IPS-20b (cell line): ENCODE results near the gene PHACTR3.

Experiments
- H3K27ac ChIP-seq: one replicate; pipeline ENCODE4 v1.5.1; 2013; ENCODE audit warnings: low read length
- H3K27me3 ChIP-seq: 2 replicates; pipeline ENCODE4 v1.6.1; 2013; ENCODE audit warnings: mild to moderate bottlenecking, low read length, inconsistent platforms; ENCODE audit not compliant: insufficient read depth
- H3K36me3 ChIP-seq: 2 replicates; pipeline ENCODE4 v1.6.1; 2013; ENCODE audit warnings: low read depth, mild to moderate bottlenecking, inconsistent platforms, low read length, moderate library complexity; ENCODE audit not compliant: insufficient read depth
- H3K4me1 ChIP-seq: 2 replicates; pipeline ENCODE4 v1.6.1; 2013; ENCODE audit warnings: mild to moderate bottlenecking, control low read depth, inconsistent platforms, low read length, moderate library complexity; ENCODE audit not compliant: insufficient read depth
- H3K4me3 ChIP-seq: 2 replicates; pipeline ENCODE4 v1.5.1; 2013; ENCODE audit warnings: mild to moderate bottlenecking, low read length, inconsistent platforms
- H3K9ac ChIP-seq: 2 replicates; pipeline ENCODE4 v1.6.1; 2013; ENCODE audit warnings: low read depth, mild to moderate bottlenecking, inconsistent platforms, low read length, moderate library complexity
- H3K9me3 ChIP-seq: 2 replicates; pipeline ENCODE4 v1.6.1; 2013; ENCODE audit warnings: mild to moderate bottlenecking, low read depth, low read length, inconsistent platforms; ENCODE audit not compliant: insufficient read depth

PHACTR3 gene

DNA sequence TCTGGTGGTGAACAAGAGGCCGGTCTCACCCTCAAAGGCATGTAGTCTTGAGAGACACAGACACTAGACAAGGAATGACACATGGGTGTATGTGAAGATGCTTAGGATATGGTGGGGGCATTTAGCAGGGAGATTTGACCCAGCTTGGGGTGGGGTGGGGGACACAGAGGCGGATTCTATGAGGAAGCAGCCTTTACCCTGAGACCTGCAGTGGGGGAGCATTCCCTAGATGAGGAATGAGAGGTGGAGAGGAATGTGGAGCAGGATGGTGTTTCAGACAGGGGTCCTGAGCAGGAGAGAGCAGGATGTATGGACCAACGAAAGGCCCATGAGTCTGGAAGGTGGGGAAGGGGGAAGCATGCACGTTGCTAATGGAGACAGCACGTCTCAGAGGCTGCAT is 57.8 kb downstream of the PHACTR3 start:
- Histone ChIP-seq H3K27ac (no peak overlapping the region), H3K9ac (no peak overlapping the region), H3K4me3 (no peak overlapping the region), H3K27me3 (peaks cover 18% of the 10 kb centered on the region), H3K36me3 (no peaks in the 10 kb centered on the region), H3K4me1 (no peaks in the 10 kb centered on the region), H3K9me3 (peaks cover 18% of the 10 kb centered on the region)

DNA sequence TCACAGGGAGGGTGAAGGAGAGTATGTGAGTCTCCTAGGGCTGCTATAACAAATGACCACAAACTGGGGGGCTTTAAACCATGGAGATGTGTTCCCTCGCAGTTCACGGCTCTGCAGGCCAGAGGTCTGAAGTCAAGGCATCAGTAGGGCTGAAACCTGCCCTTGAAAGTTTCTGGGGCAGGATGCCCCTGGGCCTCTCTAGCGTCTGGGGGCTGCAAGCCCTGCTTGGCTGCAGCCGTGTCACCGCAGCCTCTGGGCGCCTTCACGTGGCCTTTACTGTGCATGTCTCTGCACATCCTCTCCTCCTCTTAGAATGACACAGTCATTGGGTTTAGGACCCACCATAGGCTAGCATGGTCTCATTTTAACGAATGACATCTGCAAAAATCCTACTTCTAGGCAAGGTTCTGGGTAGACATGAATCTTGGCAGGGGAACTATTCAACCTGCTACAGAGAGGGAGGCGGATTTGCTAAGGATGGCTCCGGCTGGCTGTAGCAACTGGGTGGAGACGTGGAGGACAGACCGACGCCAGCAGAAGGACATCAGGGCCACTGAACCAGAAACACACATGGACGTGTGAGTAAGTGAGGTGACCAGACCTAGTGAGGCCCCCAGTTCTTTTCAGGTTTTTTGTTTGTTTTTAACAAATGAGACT is 58.6 kb downstream of the PHACTR3 start:
- Histone ChIP-seq H3K9me3 (peaks cover 10% of the 10 kb centered on the region), H3K27me3 (peaks cover 20% of the 10 kb centered on the region)

GRCh38 chr20:59663513-59664060 is 59.2 kb downstream of the PHACTR3 start:
- Histone ChIP-seq H3K4me3 (no peak overlapping the region), H3K36me3 (no peaks in the 10 kb centered on the region), H3K4me1 (no peaks in the 10 kb centered on the region), H3K9ac (no peak overlapping the region), H3K9me3 (peaks cover 4% of the 10 kb centered on the region), H3K27me3 (peaks cover 25% of the 10 kb centered on the region), H3K27ac (no peak overlapping the region)

More for the DNA sequence above, 58.6 kb downstream of the PHACTR3 start:
- no peak overlapping the region for H3K9ac ChIP-seq
- no peaks in the 10 kb centered on the region for H3K36me3 ChIP-seq
- no peak overlapping the region for H3K27ac ChIP-seq
- H3K4me3 ChIP-seq: no peak overlapping the region
- no peaks in the 10 kb centered on the region for H3K4me1 ChIP-seq

- Histone ChIP-seq H3K9me3 (no peaks in the 10 kb centered on the region), H3K27me3 (peaks cover 29% of the 10 kb centered on the region), H3K4me3 (no peak overlapping the region), H3K9ac (no peak overlapping the region), H3K27ac (no peak overlapping the region), H3K4me1 (no peaks in the 10 kb centered on the region), H3K36me3 (no peaks in the 10 kb centered on the region)
These were observed 60.1 kb downstream of the PHACTR3 start for GRCh38 chr20:59664421-59664941.

GRCh38 chr20:59665656-59666555 is 61.6 kb downstream of the PHACTR3 start:
- Histone ChIP-seq H3K4me1 (no peaks in the 10 kb centered on the region), H3K27ac (no peak overlapping the region), H3K4me3 (no peak overlapping the region), H3K9me3 (no peaks in the 10 kb centered on the region), H3K9ac (no peak overlapping the region), H3K27me3 (peaks cover 37% of the 10 kb centered on the region), H3K36me3 (no peaks in the 10 kb centered on the region)

- Histone ChIP-seq H3K9ac (no peak overlapping the region), H3K4me1 (no peaks in the 10 kb centered on the region), H3K27ac (no peak overlapping the region), H3K4me3 (no peak overlapping the region), H3K36me3 (no peaks in the 10 kb centered on the region), H3K27me3 (peaks cover 37% of the 10 kb centered on the region), H3K9me3 (no peaks in the 10 kb centered on the region)
These were observed 62.2 kb downstream of the PHACTR3 start for GRCh38 chr20:59666586-59666985.

DNA sequence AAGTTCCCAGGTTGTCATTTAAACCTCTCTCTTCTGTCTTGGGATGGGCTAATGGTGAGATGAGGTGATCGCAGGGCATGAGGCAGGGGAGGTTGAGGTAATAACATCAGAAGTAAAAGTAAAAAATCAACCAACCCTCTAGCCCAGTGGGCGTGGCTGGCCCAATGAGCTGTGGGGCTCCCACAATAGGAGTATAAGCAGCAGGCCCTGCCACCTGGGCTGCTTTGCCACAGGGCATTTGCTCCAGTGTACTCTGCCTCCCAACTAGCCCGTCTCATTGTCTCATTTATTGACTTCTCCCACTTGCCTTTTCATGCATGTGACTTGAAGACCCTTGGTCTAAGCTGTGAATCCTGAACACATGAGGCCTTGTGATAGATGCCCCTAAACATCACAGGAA is 62.8 kb downstream of the PHACTR3 start:
- H3K9ac ChIP-seq: no peak overlapping the region
- H3K36me3 ChIP-seq: no peaks in the 10 kb centered on the region
- no peaks in the 10 kb centered on the region for H3K9me3 ChIP-seq
- no peaks in the 10 kb centered on the region for H3K4me1 ChIP-seq
- H3K27ac ChIP-seq: no peak overlapping the region
- H3K27me3 ChIP-seq: peaks cover 37% of the 10 kb centered on the region
- H3K4me3 ChIP-seq: no peak overlapping the region

DNA sequence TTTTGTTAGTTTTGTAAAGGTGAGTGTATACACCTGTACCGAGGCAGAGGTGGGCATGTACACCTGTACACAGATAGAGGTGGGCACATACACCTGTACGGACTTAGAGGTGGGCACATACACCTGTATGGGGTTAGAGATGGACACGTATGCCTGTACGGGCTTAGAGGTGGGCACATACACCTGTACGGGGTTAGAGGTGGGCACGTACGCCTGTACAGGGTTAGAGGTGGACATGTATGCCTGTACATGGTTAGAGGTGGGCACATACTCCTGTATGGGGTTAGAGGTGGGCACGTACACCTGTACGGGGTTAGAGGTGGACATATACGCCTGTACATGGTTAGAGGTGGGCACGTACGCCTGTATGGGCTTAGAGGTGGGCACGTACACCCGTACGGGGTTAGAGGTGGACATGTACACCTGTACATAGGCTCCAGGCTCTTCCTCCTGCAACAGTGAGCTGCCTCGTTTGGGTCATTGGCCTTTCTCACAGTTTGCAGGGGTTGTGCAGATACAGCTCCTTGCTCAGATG is 63.7 kb downstream of the PHACTR3 start:
- Histone ChIP-seq H3K4me1 (no peaks in the 10 kb centered on the region), H3K27me3 (peaks cover 37% of the 10 kb centered on the region), H3K9ac (no peak overlapping the region), H3K27ac (no peak overlapping the region), H3K9me3 (no peaks in the 10 kb centered on the region), H3K36me3 (no peaks in the 10 kb centered on the region), H3K4me3 (no peak overlapping the region)

DNA sequence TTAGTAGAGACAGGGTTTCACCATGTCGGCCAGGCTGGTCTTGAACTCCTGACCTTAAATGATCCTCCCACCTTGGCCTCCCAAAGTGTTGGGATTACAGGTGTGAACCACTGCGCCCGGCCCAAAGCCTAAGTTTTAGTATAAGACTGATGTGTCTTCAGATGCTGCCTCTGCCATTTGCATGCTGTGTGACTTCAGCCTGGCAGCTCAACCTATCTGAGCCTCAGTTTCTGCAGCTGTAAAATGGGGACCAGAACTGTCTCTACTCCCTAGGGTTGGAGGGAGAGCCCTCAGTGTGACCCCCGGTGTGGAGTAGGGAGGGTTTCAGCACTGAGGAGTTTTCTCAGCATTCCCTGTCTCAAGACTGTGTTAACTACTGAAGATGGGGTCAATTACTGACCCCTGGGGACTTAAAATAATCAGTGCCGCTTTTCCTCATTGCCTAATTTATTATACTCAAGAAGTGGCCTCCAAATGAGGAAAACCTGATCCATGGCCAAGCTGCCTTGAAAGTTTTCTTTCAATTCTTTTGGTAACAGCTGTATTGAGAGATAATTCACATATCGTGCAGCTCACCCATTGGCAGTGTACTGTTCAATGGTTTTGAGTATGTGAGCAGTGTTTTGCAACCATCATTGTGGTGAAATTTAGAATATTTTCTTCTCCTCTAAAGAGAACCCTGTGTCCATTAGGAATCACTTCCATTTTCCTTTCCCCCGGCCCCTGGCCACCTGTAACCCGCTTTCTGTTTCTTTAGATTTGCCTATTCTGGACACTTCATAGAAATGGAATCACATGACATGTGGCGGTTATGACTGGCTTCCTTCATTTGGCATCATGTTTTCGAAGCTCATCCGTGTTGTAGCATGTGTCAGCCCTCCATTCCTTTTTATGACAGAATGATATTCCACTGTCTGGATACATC is 64.8 kb downstream of the PHACTR3 start:
- Histone ChIP-seq H3K9me3 (no peaks in the 10 kb centered on the region), H3K9ac (no peak overlapping the region), H3K4me1 (no peaks in the 10 kb centered on the region), H3K27ac (no peak overlapping the region), H3K4me3 (no peak overlapping the region), H3K27me3 (peaks cover 36% of the 10 kb centered on the region), H3K36me3 (no peaks in the 10 kb centered on the region)

DNA sequence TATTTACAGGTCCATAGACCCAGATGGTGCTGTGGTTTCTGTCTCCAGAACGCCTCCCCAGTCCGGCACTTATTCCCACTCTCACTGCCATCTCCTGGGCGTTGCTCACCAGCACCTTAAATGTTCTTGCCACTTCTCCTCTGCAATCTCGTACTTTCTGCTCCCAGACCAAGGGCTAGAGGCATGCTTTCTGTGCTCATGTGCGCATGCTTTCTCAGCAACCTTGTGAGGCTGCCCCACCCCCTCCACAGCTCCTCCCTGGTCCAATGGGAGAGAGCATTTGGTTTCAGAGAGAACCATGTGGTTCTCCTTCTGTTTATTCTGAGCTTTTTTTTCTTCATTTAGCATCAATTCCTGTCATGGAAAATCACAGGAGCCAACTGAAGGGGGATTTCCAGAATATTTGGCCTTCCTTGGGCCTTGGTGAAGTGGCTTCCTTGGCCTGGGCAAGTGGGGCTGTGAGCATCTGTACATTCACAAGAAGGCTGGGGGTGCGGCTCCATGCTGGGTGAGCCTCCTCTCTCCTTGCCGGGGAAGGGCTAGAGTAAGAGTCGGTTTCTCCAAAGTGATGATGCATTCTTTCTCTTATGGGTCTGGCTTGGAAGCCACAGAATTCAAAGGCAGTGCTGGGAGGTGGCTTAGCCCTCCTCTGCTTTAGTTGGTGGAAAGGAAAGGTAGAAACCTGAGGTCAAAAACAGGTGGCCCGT is 66.6 kb downstream of the PHACTR3 start:
- H3K27me3 ChIP-seq: peaks cover 25% of the 10 kb centered on the region
- H3K4me3 ChIP-seq: no peak overlapping the region
- H3K4me1 ChIP-seq: no peaks in the 10 kb centered on the region
- no peaks in the 10 kb centered on the region for H3K9me3 ChIP-seq
- H3K9ac ChIP-seq: no peak overlapping the region
- no peaks in the 10 kb centered on the region for H3K36me3 ChIP-seq
- H3K27ac ChIP-seq: no peak overlapping the region
